HG02981 (cell line): ENCODE results near the gene SDC1.

Experiments
- ATAC-seq: cut with Tn5 transposase; IDR thresholded peaks from one replicate; pipeline ENCODE4 v1.9.1; 2021; ENCODE audit warnings: mild to moderate bottlenecking, moderate library complexity; ENCODE audit not compliant: unreplicated experiment

The SDC1 gene

DNA sequence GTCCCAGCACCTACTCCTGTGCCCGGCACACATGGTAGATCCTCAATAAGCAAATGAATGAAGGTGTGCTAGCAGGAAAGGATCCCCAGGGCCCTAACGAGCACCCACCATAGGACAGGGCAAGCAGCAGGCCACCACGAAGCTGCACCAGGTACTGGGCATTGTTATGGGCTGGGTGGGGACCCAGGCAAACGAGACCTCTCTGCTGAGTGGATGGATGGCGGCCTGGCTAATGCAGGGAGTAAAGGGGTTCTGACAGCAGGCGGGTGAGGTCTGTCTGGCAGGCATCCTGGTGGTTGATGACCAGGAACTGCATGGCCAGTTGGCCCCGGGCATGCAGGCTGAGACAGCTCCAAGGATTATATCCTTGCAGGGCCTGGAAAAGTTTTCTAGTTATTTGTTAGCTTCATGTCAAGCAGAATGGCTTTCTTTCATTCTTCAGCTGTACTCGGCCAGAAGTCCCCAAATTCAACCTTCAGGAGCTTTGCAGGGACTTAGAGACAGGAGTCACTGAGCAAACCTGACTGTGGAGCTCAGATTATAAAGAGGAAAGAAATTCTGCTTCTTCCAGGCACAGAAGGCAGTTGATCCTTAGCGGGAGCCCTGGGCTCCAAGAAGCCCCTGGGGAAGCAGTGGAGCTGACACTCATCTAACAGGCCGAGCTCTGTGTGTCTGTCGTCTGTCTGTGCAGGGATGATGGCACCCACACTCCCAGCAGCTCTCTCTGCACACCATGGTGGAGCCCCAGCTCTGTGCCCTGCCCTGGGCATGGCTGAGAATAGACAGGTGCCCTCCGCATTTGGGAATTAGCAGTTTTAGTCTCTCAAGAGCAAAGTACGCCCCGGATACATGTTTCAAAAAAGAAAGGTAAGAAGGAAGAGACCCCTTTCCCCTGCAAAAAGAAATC, 51.2 kb downstream of the SDC1 start:
- ATAC-seq: no peak

GRCh38 chr2:20173064-20173463, 51.9 kb downstream of the SDC1 start:
- ATAC-seq: no peak

DNA sequence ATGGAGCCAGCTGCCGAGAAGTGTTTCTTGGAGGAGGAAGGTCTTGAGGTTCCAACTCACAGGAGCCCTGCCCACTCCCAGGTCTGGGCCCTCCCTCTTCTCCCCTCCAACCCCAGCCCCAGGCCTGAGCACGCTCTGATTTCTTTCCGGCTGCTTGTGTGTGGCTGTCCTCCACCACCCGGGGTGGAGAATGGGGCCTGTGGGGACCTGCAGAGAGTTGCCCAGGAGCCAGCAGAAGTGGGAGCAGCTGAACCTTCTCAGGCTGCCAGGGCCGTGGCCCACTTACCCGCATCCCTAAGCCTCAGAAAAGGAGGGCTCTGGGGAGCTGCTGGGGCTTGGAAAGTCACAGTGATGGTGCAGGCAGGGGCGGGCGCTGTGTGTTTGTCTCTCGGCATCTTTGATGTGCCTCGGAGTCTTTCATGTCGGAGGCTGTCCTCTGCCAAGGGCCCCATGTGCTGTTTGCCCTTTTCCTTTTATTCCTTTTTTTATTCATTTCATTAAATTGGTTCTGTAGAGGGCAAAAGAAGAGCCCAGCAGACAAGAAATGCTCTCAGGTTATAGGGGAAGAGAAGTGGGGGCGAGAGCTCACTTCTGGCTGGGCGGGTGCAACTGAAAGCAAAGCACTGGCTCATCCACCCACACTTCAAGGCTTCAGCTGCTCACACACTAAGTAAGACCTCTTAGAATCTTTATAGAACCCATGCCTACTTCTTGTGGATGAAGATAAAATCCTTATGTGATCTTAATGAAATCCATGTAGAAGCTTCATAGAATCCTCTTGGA, 52.5 kb downstream of the SDC1 start:
- ATAC-seq: no peak

GRCh38 chr2:20171445-20171977, 53.4 kb downstream of the SDC1 start:
- ATAC-seq: no peak

- no peak for ATAC-seq
Observed at GRCh38 chr2:20170704-20171250, 54.2 kb downstream of the SDC1 start.

DNA sequence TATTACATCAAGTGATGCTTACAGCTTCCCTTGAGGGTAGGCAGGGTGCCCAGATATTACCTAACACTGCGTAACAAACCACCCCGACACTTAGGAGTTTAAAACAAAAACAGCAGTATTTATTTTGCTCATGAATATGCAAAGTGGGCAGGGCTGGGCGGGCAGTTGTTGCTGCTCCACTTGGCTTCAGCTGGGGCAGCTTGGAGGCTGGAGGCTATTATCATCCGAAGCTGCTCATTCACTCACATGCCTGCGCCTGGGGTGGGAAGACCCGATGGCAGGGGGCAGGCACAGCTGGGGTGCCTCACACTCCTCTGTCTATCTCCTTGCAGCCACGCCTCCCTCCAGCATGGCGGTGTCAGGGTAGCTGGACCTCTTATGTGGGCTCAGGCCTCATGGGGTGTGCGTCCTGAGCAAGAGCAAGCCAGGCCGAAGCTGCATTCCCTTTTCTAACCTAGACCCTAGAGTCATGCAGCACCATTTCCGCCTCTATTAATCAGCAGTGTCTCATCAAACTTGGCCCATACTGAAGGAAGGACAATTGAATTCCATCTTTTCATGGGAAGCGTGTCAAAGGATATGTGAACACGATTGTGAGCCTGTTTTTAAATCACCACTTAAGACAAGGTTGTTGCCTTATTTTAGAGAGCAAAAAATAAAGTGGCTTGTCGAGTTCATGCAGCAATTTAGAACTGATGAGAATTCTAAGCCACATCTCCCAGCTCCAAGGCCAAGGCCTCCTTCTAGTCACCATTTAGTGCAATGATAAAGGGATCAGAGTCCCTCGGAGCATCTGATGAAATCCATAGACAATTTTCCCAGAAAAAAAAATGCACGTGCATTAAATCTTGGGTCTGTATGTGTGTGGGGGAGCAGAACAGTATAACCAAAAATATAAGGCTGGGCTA, 54.9 kb downstream of the SDC1 start:
- no peak for ATAC-seq

GRCh38 chr2:20168727-20169696, 55.9 kb downstream of the SDC1 start:
- no peak for ATAC-seq

DNA sequence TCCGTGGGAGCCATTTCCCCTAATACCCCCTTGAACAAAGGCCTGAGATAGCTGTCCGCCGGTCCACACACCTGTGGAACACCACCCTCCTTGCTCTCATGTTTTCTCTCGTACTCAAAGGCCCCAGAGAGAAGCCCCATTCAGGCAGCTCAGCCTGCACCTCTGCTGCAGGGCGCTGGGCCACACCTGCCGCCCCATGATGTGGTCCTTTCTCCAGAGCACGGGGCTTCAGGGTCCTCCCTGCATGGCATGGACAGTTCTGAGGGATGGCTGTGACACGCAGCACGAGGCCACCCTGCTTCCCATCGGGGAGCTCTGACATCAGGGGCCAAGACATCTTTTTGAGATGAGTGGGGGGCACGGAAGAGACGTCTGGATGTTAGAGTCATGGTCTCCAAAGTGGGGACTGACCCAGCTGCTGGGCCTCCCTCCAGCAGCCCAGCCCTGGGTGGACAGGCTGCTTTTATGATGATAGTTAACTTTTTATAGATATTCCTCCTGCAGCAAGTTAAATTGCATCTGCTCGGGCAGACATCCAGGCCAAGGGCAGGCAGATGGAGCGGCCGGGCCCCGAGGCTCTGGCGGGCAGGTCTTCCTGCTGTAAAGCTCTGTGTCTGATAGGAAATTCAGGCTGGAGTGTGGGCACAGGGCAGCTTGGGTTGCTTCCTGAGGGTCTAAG, 56.7 kb downstream of the SDC1 start:
- ATAC-seq: no peak

DNA sequence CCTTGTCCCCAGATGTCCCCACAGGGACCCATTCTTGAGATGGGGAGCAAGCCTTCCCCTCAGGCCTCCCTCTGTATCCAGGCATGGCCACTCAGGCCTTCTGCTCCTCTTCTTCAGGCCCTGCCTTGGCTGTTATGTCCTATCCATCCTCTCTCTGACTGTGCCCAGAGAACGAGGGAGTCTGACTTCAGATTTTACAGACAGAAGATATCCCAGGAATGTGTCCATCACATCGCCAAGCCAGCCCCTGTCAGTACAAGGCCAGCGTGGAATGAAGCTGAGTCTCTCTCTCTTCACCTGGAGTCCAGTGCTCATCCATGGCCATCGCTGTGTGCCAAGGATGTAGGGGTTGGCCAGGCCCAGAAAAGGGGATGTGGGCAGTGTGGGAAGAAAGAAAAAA, 57.6 kb downstream of the SDC1 start:
- ATAC-seq: no peak

GRCh38 chr2:20165677-20166509, 59.0 kb downstream of the SDC1 start:
- no peak for ATAC-seq

GRCh38 chr2:20164734-20165478, 60.0 kb downstream of the SDC1 start:
- no peak for ATAC-seq

- no peak for ATAC-seq
Observed at GRCh38 chr2:20164061-20164733, 60.7 kb downstream of the SDC1 start.

DNA sequence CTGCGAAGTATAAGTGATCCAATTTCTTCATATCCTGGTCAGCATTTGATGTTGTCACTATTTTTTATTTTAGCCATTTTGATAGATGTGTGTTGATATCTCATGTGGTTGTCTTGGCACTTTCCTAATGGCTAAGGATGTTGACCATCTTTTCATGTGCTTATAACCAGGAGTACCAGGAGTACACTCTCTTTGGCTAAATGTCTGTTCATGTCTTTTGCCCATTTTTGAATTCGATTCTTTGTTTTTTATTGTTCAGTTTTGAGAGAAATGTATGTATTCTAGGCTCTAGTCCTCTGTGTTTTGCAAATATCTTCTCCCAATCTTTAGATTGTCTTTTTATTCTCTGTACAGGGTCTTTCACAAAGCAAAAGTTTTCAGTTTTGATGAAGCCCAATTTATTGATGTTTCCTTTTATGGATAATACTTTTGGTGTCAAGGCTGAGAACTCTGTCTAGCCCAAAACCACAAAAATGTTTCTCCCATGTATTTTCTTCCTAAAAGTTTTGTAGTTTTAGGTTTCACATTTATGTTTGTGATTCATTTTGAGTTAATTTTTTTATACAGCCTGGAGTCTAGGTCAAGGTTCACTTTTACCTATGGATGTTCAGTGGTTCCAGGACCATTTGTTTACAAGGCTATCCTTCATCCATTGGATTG, 65.4 kb downstream of the SDC1 start:
- no peak for ATAC-seq

- no peak for ATAC-seq
Observed at GRCh38 chr2:20157193-20157891, 67.6 kb downstream of the SDC1 start.

GRCh38 chr2:20156836-20157192, 68.1 kb downstream of the SDC1 start:
- no peak for ATAC-seq
